Measurements from ENCODE around the gene DGCR2.

DNA sequence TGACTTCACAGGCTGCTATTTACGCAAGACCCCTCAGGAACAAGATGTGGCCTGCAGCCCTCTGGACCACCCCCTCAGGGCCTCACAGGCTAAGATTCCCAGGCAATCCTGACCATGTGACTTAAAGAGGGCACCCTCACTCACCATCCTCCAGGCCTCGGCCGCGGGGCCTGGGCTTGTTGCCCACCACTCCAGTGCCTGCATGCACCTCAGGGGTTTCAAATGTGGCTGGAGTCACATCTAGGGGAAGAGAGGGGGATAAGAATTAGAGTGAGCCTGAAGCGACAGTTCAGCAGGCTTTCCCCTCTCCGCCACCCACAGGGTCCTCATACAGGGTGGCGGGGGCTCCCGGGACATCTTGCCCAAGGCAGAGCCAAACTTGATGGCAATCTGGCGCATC is 20.2 kb upstream of the DGCR2 start:
- TF ChIP-seq GATA3 (IDR thresholded peaks at IDR 0.05; ENCODE audit: low read depth, low read length): no peak
- TF ChIP-seq GATA2 (IDR thresholded peaks at IDR 0.05; ENCODE audit: low read depth, low read length): no peak
